SK-MEL-5 (cell line): ENCODE data around the gene MAP3K12. TPM values are rescaled to one million over a fixed set of nuclear protein-coding genes. Genes with fewer than 3 reads are reported as not detected.
A peak's percentile ranks its signal among the peaks of the same experiment; 100 is the strongest.

Experiments
- DNase-seq: peaks from one replicate; pipeline ENCODE4 v3.0.0-alpha.2; 2016; ENCODE audit warnings: low read depth, low spot score
- in situ Hi-C: cut with HindIII; loops from 2 replicates; pipeline ENCODE4 v1.10.0; 2016; ENCODE audit warnings: low sequenced_read_pairs, high pct_unique_total_duplicates, low pct_unique_long_range_greater_than_20kb
- total RNA-seq: library from RNA; depleted of rRNA; stranded (reverse); fragments of >200 nt; shearing (Covaris generic); gene quantifications from 2 replicates; pipeline ENCODE4 v1.2.3, GENCODE V29; 2014

MAP3K12 gene
- total RNA-seq, 1 experiment from 2014 or later = 10.1 TPM

DNA sequence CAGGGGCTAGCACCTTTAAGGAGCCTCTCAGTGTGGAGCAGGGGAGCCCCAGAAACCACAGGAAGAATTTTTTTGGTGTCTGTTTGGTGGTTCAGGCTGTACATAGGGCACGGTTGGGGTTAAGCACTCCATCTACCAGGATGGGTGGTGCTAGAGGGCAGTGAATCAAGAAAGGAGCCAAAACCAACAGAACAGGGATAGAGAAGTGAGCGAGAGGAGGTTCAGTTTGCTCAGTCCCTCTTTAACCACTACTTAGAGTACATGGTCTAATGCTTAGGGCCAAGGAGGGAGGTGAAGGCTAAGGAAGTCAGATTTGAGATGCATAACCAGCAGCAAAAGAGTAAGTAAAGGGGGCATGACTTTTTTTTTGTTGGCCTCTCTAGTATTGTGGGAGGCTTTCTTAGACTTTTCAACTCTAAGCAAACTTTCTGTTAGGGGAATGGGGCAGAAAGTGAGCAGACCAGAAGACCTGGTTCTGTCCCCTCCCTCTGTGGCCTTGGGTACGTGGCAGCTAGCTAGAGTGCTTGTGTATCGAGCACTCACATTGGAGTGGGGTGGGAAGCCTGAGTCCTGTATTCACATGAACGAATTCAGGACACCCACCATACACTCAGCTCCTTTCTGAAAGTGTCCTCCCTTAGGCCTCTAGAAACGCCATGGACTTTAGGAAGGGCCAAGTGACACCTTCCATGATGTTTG, 14.6 kb upstream of the MAP3K12 start:
- in situ Hi-C loops = no loop called here
- DNase-seq = no peak

DNA sequence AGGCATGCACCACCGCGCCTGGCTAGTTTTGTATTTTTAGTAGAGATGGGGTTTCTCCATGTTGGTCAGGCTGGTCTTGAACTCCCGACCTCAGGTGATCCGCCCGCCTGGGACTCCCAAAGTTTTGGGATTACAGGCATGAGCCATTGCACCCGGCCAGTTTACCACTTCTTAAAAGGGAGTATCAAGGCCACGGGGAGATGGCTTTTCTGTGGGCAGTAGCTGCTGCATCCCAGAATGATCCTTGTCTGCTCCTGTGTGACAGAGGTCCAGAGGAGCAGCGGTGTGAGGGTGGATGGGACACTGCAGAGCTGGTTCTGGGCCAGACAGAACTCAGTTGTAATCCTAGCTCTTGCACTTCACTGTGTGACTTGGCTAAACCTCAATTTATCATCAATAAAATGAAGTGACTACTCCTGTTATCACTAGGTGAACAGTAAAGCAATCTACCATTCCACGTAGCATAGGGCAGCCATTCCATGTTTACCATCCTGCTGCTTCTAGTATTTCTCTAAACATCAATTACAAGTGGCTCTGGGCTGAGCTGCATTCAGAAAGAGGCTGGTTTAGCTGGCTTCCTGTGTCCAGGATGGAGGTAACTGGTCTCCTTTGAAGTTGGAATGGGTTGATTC, 11.0 kb upstream of the MAP3K12 start:
- no peak for DNase-seq
- in situ Hi-C loops = no loop called here

DNA sequence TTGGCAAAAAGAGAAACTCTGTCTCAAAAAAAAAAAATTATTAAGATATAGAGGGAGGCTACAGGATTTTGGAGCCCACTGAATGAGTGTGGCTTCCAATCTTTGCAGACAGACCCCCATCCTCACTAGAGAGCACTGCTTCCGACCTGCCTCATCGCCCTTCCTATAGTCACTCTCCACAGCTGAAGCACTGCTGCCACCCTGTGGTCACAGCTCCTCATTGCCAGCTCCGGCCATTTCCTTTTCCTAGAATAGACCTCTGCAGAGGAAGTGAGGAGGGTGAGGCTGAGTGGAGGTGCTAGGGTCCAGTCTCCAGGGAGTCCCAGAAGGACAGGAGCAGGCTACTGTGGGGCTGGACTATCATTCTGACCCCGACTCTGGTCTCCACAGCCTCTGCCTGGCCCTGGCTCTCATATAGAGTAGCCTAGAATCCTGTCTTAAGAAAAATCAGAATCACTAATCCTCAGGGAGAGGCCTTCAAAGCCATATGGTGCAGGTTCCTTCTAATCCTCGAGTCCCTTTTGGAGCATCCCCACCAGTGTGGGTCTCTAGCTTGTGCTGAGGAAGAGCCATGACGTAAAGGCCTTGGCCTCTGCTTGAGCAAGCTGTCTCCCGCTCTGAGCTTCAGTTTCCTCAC, 9.4 kb upstream of the MAP3K12 start:
- in situ Hi-C loops = no loop called here

DNA sequence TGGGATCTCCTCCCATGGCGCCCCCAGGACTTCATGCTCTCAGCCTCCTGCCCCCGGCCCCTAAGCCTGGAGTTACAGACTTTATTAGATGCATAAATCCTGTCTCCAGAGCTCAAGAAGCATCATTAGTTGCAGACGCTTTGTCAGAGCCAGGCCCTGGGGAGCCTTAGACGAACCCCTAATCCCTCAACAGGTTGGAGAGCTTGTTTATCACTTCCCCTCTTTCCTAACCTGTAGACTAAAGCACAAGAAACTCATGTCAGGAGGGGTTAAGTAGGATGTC, 8.3 kb upstream of the MAP3K12 start:
- no peak for DNase-seq
- in situ Hi-C loops = no loop called here

More for the DNA sequence above, 9.4 kb upstream of the MAP3K12 start:
- peak; percentile 91 for DNase-seq

DNA sequence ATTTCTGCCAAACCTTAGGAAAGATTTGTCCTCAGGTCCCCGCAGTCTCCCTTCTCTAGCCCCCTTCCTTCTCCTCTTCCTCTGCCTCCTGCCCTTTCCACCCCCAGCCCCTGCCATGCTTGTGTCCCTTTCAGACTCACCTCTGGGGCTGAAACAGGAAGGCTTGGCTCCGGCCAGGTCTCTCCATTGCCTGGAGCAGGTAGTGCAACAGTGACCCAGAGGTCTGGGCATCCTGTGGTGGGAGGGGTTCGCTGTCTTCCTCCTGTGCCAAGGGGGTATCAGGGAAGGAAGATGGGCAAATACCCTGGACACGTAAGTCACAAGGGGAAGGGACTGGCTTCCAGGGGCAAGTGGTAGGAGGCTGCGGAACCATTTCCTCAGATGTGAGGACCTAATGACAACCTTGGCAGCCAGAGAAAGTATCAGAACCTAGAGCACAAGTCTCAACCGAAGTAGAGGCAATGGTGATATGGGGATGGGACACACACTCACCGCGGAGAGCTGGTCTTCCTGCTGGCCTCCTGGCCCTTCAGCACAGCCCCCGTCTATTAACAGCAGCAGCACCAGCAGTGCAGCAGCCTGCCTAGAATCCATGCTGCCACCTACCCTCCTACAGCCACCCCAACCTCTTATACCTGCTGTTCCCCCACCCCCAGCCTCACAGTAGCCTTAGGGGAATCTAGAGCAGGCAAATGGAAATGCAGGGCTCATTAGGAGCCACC, 7.8 kb upstream of the MAP3K12 start, which contains the start of gene NPFF:
NPFF (minus strand) TSS at position 604 of the 722 bp plus-strand sequence; CDS start at position 594, 10 bp downstream.
- in situ Hi-C loops = no loop called here
- DNase-seq = no peak

DNA sequence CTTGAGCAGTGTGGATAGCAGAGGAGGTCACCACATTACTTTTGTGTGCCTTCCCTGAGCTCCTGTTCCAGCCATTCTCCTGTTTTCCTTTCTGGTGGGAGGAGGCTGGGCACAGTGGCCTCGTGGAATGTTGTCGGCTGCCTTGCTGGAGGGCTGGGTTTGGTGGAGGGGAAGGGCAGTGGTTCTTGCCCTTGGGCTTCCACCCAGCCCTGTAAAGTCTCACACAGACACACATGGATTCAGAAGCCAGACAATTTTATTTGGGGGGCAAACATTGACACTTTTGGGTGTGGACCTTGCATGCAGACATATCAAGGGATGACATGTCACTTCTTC, 7.2 kb upstream of the MAP3K12 start:
- no peak for DNase-seq
- in situ Hi-C loops = no loop called here

DNA sequence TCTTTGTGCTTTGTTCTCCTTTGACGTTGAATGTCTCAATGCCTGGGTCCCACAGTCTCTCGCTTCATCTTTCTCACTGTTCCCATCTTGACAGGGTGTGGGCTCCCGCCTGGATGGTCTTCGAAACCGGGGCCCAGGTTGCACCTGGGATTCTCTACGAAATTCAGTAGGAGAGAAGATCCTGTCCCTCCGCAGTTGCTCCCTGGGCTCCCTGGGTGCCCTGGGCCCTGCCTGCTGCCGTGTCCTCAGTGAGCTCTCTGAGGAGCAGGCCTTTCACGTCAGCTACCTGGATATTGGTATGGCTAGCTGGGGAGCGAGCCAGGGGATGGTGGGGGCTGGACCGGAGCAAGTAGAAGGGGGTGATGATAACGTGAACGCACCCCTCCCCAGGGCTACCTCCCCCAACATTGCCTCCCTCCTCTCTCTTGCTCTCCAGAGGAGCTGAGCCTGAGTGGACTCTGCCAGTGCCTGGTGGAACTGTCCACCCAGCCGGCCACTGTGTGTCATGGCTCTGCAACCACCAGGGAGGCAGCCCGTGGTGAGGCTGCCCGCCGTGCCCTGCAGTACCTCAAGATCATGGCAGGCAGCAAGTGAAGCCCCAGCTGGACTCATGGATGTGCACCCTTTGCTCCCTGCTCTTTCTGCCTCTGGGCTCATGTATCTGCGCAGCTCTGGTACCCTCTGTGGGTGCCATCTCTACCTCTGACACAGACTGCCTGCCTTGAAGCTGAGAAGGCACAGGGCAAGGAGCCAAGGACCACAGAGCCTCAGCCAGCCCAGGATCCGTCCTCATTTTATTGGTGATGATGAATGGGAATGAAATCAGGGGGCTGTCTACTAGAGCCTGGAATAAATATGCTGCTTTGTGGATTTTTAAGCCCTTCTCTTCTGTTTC, 6.5 kb upstream of the MAP3K12 start:
- DNase-seq = no peak
- in situ Hi-C loops = no loop called here

DNA sequence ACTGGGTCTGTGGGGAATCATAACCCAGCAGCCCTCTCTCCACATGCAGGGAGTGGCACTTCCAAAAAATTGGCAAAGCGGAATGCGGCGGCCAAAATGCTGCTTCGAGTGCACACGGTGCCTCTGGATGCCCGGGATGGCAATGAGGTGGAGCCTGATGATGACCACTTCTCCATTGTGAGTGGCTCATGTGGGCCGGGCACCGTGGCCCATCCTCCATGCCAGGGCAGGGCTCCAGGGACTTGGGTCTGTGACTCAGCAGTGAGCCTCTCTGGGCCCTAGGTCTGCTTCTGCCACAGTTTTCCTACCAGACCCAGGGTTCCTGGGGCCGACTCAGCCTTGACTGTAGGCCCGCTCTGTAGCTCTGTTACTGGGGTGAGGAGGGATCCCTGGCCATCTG, 5.8 kb upstream of the MAP3K12 start:
- no peak for DNase-seq

DNA sequence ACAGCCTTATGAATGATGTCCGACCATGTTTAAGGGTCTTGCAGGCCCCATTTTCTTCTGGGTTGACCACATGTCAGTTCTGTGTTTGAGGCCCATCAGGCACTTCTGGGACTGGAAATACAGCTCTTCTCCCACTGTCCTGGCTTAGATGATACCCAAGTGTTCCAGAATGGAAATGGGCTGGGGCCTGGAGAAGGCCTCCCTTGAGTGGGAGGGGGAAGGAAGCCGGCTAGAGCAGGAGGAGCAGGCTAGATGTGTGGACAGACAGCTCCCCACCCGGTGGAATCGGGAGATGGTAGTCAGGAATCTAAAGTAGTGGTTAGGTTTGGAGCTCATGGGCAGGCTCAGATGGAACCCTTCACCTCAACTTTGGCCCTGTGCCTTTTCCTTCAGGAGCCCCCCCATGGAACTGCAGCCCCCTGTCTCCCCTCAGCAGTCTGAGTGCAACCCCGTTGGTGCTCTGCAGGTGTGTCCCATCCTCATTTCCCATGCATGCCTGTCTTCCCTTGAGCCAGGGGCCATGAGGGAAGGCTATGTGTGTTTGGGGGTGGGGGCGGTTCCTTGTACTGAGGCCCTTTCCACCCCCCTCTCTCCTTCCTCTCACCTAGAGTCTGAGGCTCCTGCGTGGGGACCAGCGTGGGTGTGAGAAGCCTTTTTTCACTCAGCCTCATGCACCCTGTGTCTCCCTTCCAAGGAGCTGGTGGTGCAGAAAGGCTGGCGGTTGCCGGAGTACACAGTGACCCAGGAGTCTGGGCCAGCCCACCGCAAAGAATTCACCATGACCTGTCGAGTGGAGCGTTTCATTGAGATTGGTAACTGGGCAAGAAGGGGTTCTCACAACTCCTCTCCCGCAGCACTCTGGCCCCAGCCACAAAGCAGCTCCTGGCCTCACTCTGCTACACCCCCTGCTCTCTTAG, 5.0 kb upstream of the MAP3K12 start:
- DNase-seq = peak; percentile 23
- in situ Hi-C loops = no loop called here

More for the DNA sequence above, 5.8 kb upstream of the MAP3K12 start:
- in situ Hi-C loops = no loop called here

DNA sequence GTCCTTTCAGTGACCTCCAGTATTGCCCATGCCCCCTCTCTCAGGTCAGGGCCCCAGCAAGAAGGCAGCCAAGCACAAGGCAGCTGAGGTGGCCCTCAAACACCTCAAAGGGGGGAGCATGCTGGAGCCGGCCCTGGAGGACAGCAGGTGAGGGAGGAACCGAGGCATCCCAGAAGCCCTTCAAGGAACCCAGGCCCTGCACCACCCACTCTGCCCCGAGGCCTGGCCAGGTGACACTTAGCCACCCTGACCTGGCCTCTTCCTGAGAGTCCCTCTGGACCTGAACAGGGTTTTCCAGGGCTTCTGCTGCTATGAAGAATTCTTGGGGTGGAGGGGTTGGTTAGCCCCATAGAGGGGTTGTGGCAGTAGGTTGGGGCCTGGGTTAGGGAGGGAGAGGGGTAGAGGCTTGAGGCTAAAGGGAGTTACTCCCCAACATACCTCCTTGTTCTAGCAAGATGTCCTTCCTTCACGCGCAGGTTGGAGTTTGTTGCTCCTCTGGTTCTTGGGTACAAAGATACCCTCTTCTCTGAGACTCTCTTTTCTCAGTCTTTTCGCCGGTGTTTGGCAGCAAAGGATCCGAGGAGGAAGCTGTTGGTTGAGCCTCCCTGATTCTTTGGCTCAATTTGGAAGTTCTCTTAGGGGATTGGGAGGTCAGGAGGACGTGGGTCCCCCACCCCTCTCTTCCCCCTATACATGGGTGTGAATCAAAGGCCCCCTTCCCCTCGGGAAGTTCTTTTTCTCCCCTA, 3.9 kb upstream of the MAP3K12 start:
- in situ Hi-C loops = no loop called here
- DNase-seq = no peak

DNA sequence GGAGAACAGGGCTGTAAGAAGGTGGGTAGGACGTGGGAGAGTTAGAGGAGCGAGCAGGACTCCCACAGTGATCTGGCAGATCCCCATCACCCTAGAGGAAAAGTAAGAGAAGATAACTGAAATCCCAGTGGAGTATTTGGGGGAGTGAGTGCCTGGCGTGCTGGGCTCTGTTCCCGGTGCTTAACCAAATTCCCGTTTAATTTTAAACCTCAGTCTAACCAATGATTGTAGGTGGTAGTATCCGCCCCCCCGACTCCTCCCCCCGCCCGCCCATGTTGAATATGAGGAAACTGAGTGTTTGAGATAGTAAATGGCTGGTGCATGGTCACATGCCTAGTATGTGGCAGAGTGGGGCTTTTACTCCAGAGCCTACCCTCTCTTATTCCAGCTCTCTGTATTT, 3.1 kb upstream of the MAP3K12 start:
- in situ Hi-C loops = no loop called here
- no peak for DNase-seq

DNA sequence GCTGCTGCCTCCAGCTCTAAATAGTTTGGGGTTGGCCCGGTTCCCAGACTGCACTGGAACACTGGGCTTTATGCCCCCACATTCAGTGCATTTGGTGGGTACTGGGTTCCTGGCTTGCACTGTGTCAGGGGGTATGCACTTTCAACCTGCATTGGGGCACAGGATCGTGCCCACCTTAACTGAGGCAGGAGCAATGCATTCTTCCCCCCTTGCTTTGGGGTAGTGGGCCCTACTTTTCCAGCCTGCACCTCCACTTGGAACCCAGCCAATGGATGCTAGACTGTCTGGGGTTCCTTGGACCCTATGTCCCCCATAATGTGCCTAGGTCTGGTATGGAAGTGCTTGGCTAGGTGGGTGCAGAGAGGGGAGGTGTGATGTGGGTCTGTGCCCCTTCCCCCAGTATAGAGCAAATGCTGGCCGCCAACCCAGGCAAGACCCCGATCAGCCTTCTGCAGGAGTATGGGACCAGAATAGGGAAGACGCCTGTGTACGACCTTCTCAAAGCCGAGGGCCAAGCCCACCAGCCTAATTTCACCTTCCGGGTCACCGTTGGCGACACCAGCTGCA, 2.4 kb upstream of the MAP3K12 start:
- in situ Hi-C loops = no loop called here
- DNase-seq = no peak

DNA sequence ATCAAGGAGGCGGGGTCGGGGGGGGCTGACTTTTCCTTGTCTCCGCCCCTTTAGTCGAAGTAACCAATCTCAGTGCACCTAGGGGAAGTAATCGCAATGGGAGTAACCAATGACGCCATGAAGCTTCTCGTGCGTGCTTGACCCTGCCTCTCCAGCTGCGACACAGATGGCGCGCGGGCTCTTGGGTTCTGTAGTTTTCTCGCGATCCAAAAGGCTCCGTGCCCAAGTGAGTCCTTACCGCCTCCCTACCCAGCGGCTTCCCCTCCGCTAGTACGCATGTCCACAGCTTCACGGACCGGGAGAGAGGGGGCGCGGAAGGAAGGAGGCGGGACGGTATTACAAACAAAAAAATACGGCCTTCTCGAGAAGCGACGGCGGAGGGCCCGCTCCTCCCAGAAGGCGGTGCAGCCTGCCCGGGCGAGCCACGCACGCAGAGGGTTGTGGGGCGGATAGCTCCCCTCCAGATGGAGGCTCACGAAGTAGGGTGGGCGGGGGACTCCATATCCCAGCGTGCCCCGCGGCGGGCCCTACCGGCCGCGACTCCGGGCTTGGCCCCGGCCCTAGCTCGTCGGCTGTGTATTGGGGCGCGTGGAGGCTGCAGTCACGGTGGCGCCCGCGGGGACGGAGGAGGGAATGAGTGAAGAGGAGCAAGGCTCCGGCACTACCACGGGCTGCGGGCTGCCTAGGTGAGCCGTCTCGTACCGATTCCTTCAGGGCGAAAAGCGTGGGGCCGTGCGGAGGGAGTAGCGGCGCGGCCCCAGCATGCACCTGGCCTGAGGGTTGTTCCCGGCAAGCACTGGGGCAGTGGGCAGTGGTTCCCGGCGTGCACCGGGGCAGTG, 1.7 kb upstream of the MAP3K12 start, which contains the start of gene TARBP2:
TARBP2 (plus strand) TSS at position 508 of the 839 bp plus-strand sequence; CDS start at position 634, 126 bp downstream.
- in situ Hi-C loops = no loop called here
- DNase-seq = peak; percentile 100

DNA sequence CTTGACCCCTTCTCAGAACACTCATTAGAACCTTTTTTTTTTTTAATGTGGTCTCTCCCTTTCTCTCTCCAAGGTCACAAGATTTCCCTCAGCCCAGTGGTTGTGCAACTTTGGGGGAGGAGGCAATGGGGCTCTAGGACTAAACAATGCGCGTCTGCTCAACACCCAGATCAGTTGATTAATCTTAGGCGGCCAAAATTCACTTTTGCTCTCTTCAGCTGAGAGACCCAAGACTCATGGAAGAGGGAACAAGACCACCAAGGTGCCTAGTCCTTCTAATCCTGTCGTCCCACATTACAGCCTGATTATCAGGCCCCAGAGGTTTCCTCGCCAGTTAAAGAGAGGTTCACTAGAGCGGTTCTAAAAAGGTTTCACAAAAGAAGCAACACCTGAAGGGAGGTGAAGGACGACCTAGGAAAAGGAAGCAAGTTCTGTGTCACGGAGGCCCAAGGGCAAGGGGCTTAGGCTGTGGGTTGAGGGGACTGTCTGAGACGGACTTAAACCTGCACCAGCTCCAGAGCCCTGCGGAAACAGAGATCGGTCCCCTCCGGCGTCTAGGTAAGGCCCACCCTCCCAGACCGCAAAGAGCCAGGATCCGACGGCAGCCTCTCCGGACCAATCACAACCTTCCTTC, 1.0 kb upstream of the MAP3K12 start:
- peak; percentile 68 for DNase-seq
- in situ Hi-C loops = no loop called here
